Measurements from ENCODE around the gene FGF2.

- TF ChIP-seq CTCF (IDR thresholded peaks at IDR 0.05) (no peak), POLR2A (IDR thresholded peaks at IDR 0.05) (no peak)
Measured at GRCh38 chr4:122845066-122845465, 18.4 kb downstream of the FGF2 start.

All from testis (tissue), 2 donors.